Mesothelial cell of epicardium (in vitro differentiated cells): ENCODE data around the gene FAM168A. TPM values are rescaled to one million over a fixed set of nuclear protein-coding genes. Genes with fewer than 3 reads are reported as not detected.

Source experiments
- DNase-seq, 2 experiments: peaks; one replicate each; pipeline ENCODE4 v3.0.0; 2021; ENCODE audit warnings: low spot score in 2 of 2; ENCODE audit not compliant: unreplicated experiment in 2 of 2
- H3K27ac Mint-ChIP-seq: 2 replicates; pipeline ENCODE4 v1.8.0; 2021; ENCODE audit warnings: mixed read lengths
- H3K27me3 Mint-ChIP-seq: 2 replicates; pipeline ENCODE4 v1.8.0; 2021; ENCODE audit warnings: low read depth, mixed read lengths
- H3K36me3 Mint-ChIP-seq: 2 replicates; pipeline ENCODE4 v1.8.0; 2021; ENCODE audit warnings: mixed read lengths
- H3K4me1 Mint-ChIP-seq: 2 replicates; pipeline ENCODE4 v1.8.0; 2021; ENCODE audit warnings: mixed read lengths
- H3K4me3 Mint-ChIP-seq: 2 replicates; pipeline ENCODE4 v1.8.0; 2021; ENCODE audit warnings: mild to moderate bottlenecking, moderate library complexity, mixed read lengths
- H3K9me3 Mint-ChIP-seq: 2 replicates; pipeline ENCODE4 v1.8.0; 2021; ENCODE audit warnings: mixed read lengths
- CTCF ChIP-seq: fragments of 200-600 bp; sonication (generic); IDR thresholded peaks from one replicate; pipeline ENCODE4 v1.5.0; 2021; ENCODE audit warnings: antibody characterized with exemption; ENCODE audit not compliant: unreplicated experiment
- total RNA-seq: library from RNA; stranded (reverse); gene quantifications from 3 replicates; pipeline ENCODE4 v1.2.1, GENCODE V29; 2021

FAM168A gene
- total RNA-seq, 1 donor from 2014 or later: 61.8 TPM

- Mint-ChIP-seq H3K27me3 (no peaks in the 10 kb centered on the region), H3K9me3 (no peaks in the 10 kb centered on the region), H3K27ac (no peak overlapping the region), H3K36me3 (peaks cover 4% of the 10 kb centered on the region), H3K4me3 (no peak overlapping the region), H3K4me1 (peaks cover 17% of the 10 kb centered on the region)
- DNase-seq: no peak
- no peak for TF ChIP-seq CTCF
Measured at GRCh38 chr11:73591743-73592142, 6.2 kb downstream of the FAM168A start.

GRCh38 chr11:73590991-73591390, 6.9 kb downstream of the FAM168A start:
- no peak for TF ChIP-seq CTCF
- peak overlapping the region; percentile 75 for H3K27ac Mint-ChIP-seq
- H3K4me3 Mint-ChIP-seq: no peak overlapping the region
- peaks cover 4% of the 10 kb centered on the region for H3K36me3 Mint-ChIP-seq
- no peaks in the 10 kb centered on the region for H3K27me3 Mint-ChIP-seq
- H3K9me3 Mint-ChIP-seq: no peaks in the 10 kb centered on the region
- peaks cover 10% of the 10 kb centered on the region for H3K4me1 Mint-ChIP-seq
- no peak for DNase-seq

- TF ChIP-seq CTCF: no peak
- peaks cover 2% of the 10 kb centered on the region for H3K4me1 Mint-ChIP-seq
- H3K27ac Mint-ChIP-seq: no peak overlapping the region
- DNase-seq: no peak
- H3K9me3 Mint-ChIP-seq: peaks cover 3% of the 10 kb centered on the region
- no peak overlapping the region for H3K4me3 Mint-ChIP-seq
- H3K27me3 Mint-ChIP-seq: no peaks in the 10 kb centered on the region
- H3K36me3 Mint-ChIP-seq: peaks cover 12% of the 10 kb centered on the region
Measured at GRCh38 chr11:73586791-73587190, 11.1 kb downstream of the FAM168A start.

GRCh38 chr11:73585834-73586575, 11.9 kb downstream of the FAM168A start:
- Mint-ChIP-seq H3K9me3 (peaks cover 3% of the 10 kb centered on the region), H3K27ac (no peak overlapping the region), H3K27me3 (no peaks in the 10 kb centered on the region), H3K4me3 (no peak overlapping the region), H3K4me1 (peaks cover 2% of the 10 kb centered on the region), H3K36me3 (peaks cover 12% of the 10 kb centered on the region)
- TF ChIP-seq CTCF: no peak
- no peak for DNase-seq

- no peak for TF ChIP-seq CTCF
- DNase-seq: no peak
- Mint-ChIP-seq H3K36me3 (peaks cover 12% of the 10 kb centered on the region), H3K27me3 (no peaks in the 10 kb centered on the region), H3K9me3 (peaks cover 3% of the 10 kb centered on the region), H3K4me1 (no peaks in the 10 kb centered on the region), H3K27ac (no peak overlapping the region), H3K4me3 (no peak overlapping the region)
Measured at GRCh38 chr11:73584831-73585230, 13.1 kb downstream of the FAM168A start.
